ENCODE measurements around the gene PYCR2.

The PYCR2 gene

DNA sequence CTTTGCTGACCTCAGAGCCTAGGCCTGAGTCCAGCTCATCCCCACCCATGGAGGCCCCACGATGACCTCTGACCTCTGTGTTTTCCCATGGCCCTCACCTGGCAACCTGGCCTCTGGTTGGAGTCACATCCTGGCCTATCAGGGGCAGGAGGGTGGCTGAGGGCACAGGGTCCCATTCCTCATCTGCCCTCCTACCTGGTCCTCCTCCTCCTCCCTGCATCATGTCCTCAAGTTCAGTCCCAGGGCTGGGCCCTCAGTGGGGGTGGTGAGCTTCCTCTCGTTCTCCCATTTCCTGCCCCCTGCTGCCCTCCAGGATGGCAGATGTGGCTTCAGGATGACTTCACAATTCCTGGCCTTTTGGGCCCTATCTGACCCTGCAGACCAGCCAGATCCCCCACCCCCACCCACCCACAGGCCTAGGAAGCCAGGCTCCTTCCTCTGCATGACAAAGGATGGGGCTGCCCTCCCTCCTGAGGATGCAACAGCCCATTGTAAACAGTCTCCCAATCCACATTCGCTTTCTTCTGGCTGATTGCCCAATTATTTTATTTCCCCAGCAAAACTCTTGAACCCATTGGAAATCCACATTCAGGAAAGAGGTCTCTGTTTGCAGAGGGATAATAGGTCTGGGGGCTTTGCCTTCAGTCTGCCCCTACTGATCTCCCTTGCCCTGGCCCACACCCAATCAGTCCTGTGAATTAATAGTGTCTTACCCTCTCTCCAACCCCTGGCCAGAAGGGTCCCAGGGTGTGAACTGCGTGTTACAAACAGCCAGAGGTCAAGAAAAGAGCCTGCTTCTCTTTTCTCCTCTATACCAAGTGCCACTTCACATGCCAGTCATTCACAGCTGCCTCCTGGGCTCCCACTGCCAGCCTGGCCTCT is 24.8 kb downstream of the PYCR2 start:
- in situ Hi-C loops (cut with MboI; ENCODE audit: low pct_unique_long_range_greater_than_20kb, low sequenced_read_pairs, unreplicated experiment): no loop called here
- no peak for TF ChIP-seq CTCF (IDR thresholded peaks at IDR 0.05; ENCODE audit: extremely low read depth, insufficient read depth, missing control alignments)
- no peak for DNase-seq (ENCODE audit: low spot score)

DNA sequence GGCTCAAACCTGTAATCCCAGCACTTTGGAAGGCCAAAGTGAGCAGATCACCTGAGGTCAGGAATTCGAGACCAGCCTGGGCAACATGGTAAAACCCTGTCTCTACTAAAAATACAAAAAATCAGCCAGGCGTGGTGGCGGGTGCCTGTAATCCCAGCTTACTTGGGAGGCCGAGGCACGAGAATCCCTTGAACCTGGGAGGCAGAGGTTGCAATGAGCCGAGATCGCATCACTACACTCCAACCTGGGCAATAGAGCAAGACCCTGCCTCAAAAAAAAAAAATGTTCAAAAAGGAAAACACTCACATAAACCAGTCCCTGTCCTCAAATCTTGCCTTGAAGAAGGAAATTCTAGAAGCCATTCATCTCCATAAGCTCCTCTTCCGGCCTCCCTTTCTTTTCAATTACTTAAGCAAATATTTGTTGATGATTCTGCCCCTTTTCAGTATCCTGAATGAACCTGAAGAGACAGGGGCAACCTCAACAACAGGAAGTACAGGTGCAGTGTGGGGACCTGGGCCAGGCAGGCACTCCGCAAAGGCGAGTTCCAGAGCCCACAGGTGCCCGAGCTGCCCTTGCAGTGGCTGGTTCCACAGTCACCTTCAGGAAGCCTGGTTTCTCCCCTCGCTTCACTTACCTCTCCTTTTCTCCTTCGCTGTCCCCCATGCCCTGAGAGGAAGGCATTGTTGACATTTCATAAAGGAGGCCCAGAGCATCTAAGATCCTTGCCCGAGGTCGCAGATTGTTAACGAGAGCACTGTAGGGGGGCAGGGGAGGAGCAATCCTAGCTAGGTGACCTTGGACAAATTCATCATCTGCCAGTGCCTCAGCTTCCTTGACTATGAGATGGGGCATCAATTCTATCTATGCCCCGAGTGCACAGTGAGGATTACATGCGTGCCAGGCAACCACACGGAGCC is 26.2 kb downstream of the PYCR2 start:
- no peak for TF ChIP-seq CTCF (IDR thresholded peaks at IDR 0.05; ENCODE audit: extremely low read depth, insufficient read depth, missing control alignments)
- no peak for DNase-seq (ENCODE audit: low spot score)
- in situ Hi-C loops (cut with MboI; ENCODE audit: low pct_unique_long_range_greater_than_20kb, low sequenced_read_pairs, unreplicated experiment): no loop called here

- peak; percentile 93 for DNase-seq (ENCODE audit: low spot score)
- TF ChIP-seq CTCF (IDR thresholded peaks at IDR 0.05; ENCODE audit: extremely low read depth, insufficient read depth, missing control alignments): no peak
- in situ Hi-C loops (cut with MboI; ENCODE audit: low pct_unique_long_range_greater_than_20kb, low sequenced_read_pairs, unreplicated experiment): no loop called here
These were observed 27.0 kb downstream of the PYCR2 start for GRCh38 chr1:225896937-225897549.

- in situ Hi-C loops (cut with MboI; ENCODE audit: low pct_unique_long_range_greater_than_20kb, low sequenced_read_pairs, unreplicated experiment): no loop called here
- TF ChIP-seq CTCF (IDR thresholded peaks at IDR 0.05; ENCODE audit: extremely low read depth, insufficient read depth, missing control alignments): no peak
- DNase-seq (ENCODE audit: low spot score): no peak
These were observed 27.6 kb downstream of the PYCR2 start for GRCh38 chr1:225896494-225896893.

DNA sequence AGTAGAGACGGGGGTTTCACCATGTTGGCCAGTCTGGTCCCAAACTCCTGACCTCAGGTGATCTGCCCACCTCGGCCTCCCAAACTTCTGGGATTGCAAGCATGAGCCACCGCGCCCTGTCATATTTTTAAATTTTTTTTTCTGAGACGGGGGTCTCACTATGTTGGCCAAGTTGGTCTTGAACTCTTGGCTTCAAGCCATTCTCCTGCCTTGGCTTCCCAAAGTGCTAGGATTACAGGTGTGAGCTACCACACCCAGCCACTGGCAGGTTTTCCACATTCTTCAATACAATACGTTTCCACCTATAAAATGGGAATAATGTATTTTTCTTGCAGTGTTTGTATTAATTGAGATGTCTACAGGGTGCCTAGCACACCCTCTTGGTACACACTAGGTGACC is 31.7 kb downstream of the PYCR2 start:
- in situ Hi-C loops (cut with MboI; ENCODE audit: low pct_unique_long_range_greater_than_20kb, low sequenced_read_pairs, unreplicated experiment): no loop called here
- TF ChIP-seq CTCF (IDR thresholded peaks at IDR 0.05; ENCODE audit: extremely low read depth, insufficient read depth, missing control alignments): no peak

DNA sequence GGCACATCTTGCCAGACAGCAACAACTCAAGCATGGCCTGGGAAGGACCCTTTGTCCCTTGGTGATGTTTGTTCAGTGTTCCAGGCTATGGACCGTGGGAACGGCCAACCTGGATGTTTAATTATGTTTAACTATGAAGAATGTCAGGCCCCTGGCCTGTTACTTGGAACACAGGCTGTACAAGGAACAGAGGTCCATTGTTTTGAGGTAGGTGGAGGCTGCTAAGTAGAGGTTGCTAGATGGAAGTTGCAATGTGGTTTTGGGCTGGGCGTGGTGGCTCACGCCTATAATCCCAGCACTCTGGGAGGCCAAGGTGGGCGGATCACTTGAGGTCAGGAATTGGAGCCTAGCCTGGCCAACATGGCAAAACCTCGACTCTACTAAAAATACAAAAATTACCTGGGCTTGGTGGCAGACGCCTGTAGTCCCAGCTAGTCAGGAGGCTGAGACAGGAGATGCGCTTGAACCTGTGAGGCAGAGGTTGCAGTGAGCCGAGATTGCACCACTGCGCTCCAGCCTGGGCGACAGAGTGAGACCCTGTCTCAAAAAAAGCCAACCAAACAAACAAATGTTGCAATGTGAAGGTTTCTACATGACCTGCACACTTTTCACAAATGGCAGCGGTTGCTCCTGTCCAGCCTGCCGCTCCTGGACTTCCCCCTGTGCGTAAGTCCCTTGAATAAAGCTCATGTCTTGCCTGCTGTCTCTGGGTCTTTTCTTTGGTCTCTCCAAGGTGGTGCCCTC is 32.6 kb downstream of the PYCR2 start:
- no peak for TF ChIP-seq CTCF (IDR thresholded peaks at IDR 0.05; ENCODE audit: extremely low read depth, insufficient read depth, missing control alignments)
- DNase-seq (ENCODE audit: low spot score): no peak
- in situ Hi-C loops (cut with MboI; ENCODE audit: low pct_unique_long_range_greater_than_20kb, low sequenced_read_pairs, unreplicated experiment): no loop called here

More for the DNA sequence above, 31.7 kb downstream of the PYCR2 start:
- no peak for DNase-seq (ENCODE audit: low spot score)

All from GM13977 (cell line).